Panc1 (cell line): ENCODE measurements around the gene PKD1L1.

ENCODE experiments used
- POLR2AphosphoS5 ChIP-seq: IDR thresholded peaks from 2 replicates; pipeline ENCODE4 v1.6.1; 2012; ENCODE audit warnings: mild to moderate bottlenecking, low read depth, low read length, moderate library complexity
- SIN3A ChIP-seq: IDR thresholded peaks from 2 replicates; pipeline ENCODE4 v1.6.1; 2012; ENCODE audit warnings: low read depth, mild to moderate bottlenecking, low read length, moderate library complexity, borderline replicate concordance; ENCODE audit not compliant: insufficient read depth
- TF ChIP-seq, protein P1 (sequence below): fragments of 450-650 bp; IDR thresholded peaks from 2 replicates; pipeline ENCODE4 v1.5.1; 2017; ENCODE audit warnings: mild to moderate bottlenecking
- TF ChIP-seq, protein P2 (sequence below), 2 experiments: IDR thresholded peaks; 2 replicates each; pipeline ENCODE4 v1.6.1; 2011 to 2012; ENCODE audit warnings: low read depth in 2 of 2, control low read depth in 1 of 2, low read length in 1 of 2, mild to moderate bottlenecking in 1 of 2, moderate library complexity in 1 of 2; ENCODE audit not compliant: insufficient read depth in 1 of 2

DNA sequence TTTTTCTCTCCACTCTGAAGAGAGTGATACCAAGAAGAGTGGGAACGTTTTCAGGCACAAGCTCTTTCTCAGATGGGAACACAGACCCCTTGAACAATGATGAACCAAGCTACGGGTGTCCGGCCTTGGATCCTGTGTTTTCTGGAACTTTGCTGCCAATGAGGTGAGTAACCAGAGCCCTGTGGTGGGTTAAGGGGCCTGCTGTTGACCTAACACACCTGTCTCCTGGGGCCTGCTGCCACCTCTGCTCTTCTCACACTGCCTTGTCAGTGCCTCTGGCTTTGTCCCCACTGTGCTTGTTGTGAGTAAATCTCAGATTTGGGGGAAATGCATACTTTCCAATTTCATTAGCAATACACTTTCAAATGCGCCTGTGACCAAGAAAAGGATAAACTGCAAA, 1.4 kb upstream of the PKD1L1 start:
- TF ChIP-seq POLR2AphosphoS5 = no peak
- TF ChIP-seq, protein P1, sequence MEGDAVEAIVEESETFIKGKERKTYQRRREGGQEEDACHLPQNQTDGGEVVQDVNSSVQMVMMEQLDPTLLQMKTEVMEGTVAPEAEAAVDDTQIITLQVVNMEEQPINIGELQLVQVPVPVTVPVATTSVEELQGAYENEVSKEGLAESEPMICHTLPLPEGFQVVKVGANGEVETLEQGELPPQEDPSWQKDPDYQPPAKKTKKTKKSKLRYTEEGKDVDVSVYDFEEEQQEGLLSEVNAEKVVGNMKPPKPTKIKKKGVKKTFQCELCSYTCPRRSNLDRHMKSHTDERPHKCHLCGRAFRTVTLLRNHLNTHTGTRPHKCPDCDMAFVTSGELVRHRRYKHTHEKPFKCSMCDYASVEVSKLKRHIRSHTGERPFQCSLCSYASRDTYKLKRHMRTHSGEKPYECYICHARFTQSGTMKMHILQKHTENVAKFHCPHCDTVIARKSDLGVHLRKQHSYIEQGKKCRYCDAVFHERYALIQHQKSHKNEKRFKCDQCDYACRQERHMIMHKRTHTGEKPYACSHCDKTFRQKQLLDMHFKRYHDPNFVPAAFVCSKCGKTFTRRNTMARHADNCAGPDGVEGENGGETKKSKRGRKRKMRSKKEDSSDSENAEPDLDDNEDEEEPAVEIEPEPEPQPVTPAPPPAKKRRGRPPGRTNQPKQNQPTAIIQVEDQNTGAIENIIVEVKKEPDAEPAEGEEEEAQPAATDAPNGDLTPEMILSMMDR = no peak
- TF ChIP-seq SIN3A = no peak
- TF ChIP-seq, protein P2, sequence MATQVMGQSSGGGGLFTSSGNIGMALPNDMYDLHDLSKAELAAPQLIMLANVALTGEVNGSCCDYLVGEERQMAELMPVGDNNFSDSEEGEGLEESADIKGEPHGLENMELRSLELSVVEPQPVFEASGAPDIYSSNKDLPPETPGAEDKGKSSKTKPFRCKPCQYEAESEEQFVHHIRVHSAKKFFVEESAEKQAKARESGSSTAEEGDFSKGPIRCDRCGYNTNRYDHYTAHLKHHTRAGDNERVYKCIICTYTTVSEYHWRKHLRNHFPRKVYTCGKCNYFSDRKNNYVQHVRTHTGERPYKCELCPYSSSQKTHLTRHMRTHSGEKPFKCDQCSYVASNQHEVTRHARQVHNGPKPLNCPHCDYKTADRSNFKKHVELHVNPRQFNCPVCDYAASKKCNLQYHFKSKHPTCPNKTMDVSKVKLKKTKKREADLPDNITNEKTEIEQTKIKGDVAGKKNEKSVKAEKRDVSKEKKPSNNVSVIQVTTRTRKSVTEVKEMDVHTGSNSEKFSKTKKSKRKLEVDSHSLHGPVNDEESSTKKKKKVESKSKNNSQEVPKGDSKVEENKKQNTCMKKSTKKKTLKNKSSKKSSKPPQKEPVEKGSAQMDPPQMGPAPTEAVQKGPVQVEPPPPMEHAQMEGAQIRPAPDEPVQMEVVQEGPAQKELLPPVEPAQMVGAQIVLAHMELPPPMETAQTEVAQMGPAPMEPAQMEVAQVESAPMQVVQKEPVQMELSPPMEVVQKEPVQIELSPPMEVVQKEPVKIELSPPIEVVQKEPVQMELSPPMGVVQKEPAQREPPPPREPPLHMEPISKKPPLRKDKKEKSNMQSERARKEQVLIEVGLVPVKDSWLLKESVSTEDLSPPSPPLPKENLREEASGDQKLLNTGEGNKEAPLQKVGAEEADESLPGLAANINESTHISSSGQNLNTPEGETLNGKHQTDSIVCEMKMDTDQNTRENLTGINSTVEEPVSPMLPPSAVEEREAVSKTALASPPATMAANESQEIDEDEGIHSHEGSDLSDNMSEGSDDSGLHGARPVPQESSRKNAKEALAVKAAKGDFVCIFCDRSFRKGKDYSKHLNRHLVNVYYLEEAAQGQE (IDR thresholded peaks at IDR 0.05; ENCODE audit: insufficient read depth in 1 of 2, low read depth in 2 of 2, low read length in 1 of 2) = no peak
